GM12878 (cell line): ENCODE data around the gene SLC2A1. TPM values are rescaled to one million over a fixed set of nuclear protein-coding genes. Genes with fewer than 3 reads are reported as not detected.

Experiments used
- ATAC-seq: fragments of 200-7000 bp; cut with Tn5 transposase; 3 replicates; pipeline ENCODE4 v1.9.1; 2020; ENCODE audit warnings: mild to moderate bottlenecking, moderate library complexity
- BruUV-seq: library from RNA; stranded (reverse); fragments of 400-500 nt; replicated peaks from 2 replicates; lab custom pipeline; 2021; lab: Mats Ljungman, UMichigan
- CTCF ChIA-PET: fragments of 300-600 bp; sonication (Branson Sonifier 250); formaldehyde crosslinking; extraction: SDS; loops from one replicate; lab custom pipeline; 2021; ENCODE audit warnings: inconsistent platforms; lab: Yijun Ruan, JAX
- POLR2A ChIA-PET: fragments of 350-600 bp; formaldehyde crosslinking; extraction: SDS; loops from one replicate; lab custom pipeline; 2021; ENCODE audit warnings: inconsistent platforms; lab: Charles Lee
- RAD21 ChIA-PET: fragments of 300-600 bp; sonication (Branson Sonifier 250); formaldehyde crosslinking; loops from one replicate; lab custom pipeline; 2023; ENCODE audit warnings: antibody characterized with exemption; ENCODE audit not compliant: unreplicated experiment; lab: Charles Lee
- SMC1A ChIA-PET: fragments of 300-600 bp; sonication (Branson Sonifier 250); formaldehyde crosslinking; loops from one replicate; lab custom pipeline; 2023; ENCODE audit not compliant: unreplicated experiment, uncharacterized antibody; lab: Charles Lee
- DNase-seq: peaks from one replicate; pipeline ENCODE4 v3.0.0-alpha.2; 2011; ENCODE audit warnings: low read depth, low spot score
- FAIRE-seq: peaks from 3 replicates; lab custom pipeline; 2011; peaks lifted over from hg19 to GRCh38; lab: Jason Lieb, UNC
- H2AFZ ChIP-seq: 2 replicates; pipeline ENCODE4 v1.6.0; 2011; ENCODE audit warnings: low read depth, low read length, control low read depth; ENCODE audit not compliant: control insufficient read depth
- H3K27ac ChIP-seq: 2 replicates; pipeline ENCODE4 v1.5.1; 2011; ENCODE audit warnings: control low read depth; ENCODE audit not compliant: control insufficient read depth, insufficient read depth
- H3K27me3 ChIP-seq, 2 experiments: replicated peaks in 1 of 2; 2 replicates each; pipeline versions ENCODE4 v1.6.0 to v1.6.1; 2011; ENCODE audit warnings: low read length in 1 of 2; ENCODE audit not compliant: control insufficient read depth in 2 of 2, insufficient read depth in 2 of 2
- H3K36me3 ChIP-seq, 2 experiments: 2 replicates each; pipeline ENCODE4 v1.5.1; 2011; ENCODE audit warnings: low read length in 1 of 2; ENCODE audit not compliant: control insufficient read depth in 2 of 2, insufficient read depth in 2 of 2
- H3K4me1 ChIP-seq: 2 replicates; pipeline ENCODE4 v1.6.1; 2011; ENCODE audit warnings: mild to moderate bottlenecking, low read length, moderate library complexity, mixed read lengths; ENCODE audit not compliant: control insufficient read depth, insufficient read depth
- H3K4me2 ChIP-seq: 2 replicates; pipeline ENCODE4 v1.6.0; 2011; ENCODE audit warnings: control low read depth; ENCODE audit not compliant: control insufficient read depth, insufficient read depth
- H3K4me3 ChIP-seq: fragments of 200-600 bp; sonication (generic); 2 replicates; pipeline ENCODE4 v1.5.1; 2016
- H3K79me2 ChIP-seq: 2 replicates; pipeline ENCODE4 v1.6.0; 2011; ENCODE audit warnings: low read length; ENCODE audit not compliant: control insufficient read depth, insufficient read depth
- H3K9ac ChIP-seq: 2 replicates; pipeline ENCODE4 v1.8.0; 2011; ENCODE audit warnings: low read length, control low read depth, mixed read lengths; ENCODE audit not compliant: control insufficient read depth, insufficient read depth
- H3K9me3 ChIP-seq: replicated peaks from 3 replicates; pipeline ENCODE4 v1.5.1; 2011; ENCODE audit warnings: mild to moderate bottlenecking, low read length; ENCODE audit not compliant: control insufficient read depth, insufficient read depth
- H4K20me1 ChIP-seq: 2 replicates; pipeline ENCODE4 v1.6.0; 2011; ENCODE audit not compliant: control insufficient read depth, insufficient read depth
- EGR1 ChIP-seq, 2 experiments: IDR thresholded peaks; 1 replicate in 1 of 2; 2 replicates in 1 of 2; pipeline ENCODE4 v1.6.1; 2011 to 2012; ENCODE audit warnings: low read depth in 2 of 2, low read length in 2 of 2, borderline replicate concordance in 1 of 2, mild to moderate bottlenecking in 1 of 2, moderate library complexity in 1 of 2
- EZH2 ChIP-seq: IDR thresholded peaks from 2 replicates; pipeline ENCODE4 v1.6.1; 2012; ENCODE audit warnings: low read depth, mild to moderate bottlenecking, control low read depth, inconsistent platforms, low read length, borderline replicate concordance; ENCODE audit not compliant: control insufficient read depth
- FOS ChIP-seq: IDR thresholded peaks from 3 replicates; pipeline ENCODE4 v1.6.1; 2011; ENCODE audit warnings: borderline replicate concordance; ENCODE audit not compliant: insufficient read length; ENCODE audit errors: extremely low read depth
- JUND ChIP-seq: IDR thresholded peaks from 2 replicates; pipeline ENCODE4 v1.6.1; 2012; ENCODE audit warnings: low read depth, mild to moderate bottlenecking, low read length, improper control_type of control experiment, moderate library complexity
- SMC3 ChIP-seq: IDR thresholded peaks from 2 replicates; pipeline ENCODE4 v1.6.1; 2011; ENCODE audit warnings: low read length, improper control_type of control experiment, borderline replicate concordance
- TCF7 ChIP-seq: IDR thresholded peaks from 2 replicates; pipeline ENCODE4 v1.6.1; 2014; ENCODE audit warnings: antibody characterized with exemption, borderline replicate concordance
- YY1 ChIP-seq: IDR thresholded peaks from 2 replicates; pipeline ENCODE4 v1.6.1; 2011; ENCODE audit warnings: low read depth, mild to moderate bottlenecking, low read length
- WGBS: methylation state at CpG from one replicate; pipeline ENCODE4 v1.1.6; 2016; ENCODE audit warnings: low lambda C conversion rate; ENCODE audit not compliant: insufficient replicate concordance, insufficient coverage; ENCODE audit errors: missing lambda C conversion rate; 5-methylcytosine and 5-hydroxymethylcytosine counted together
- in situ Hi-C: fragments of 300-500 bp; cut with MboI; formaldehyde crosslinking; loops from 9 replicates; pipeline ENCODE4 v1.14.3; 2018; ENCODE audit warnings: mixed read lengths
- intact Hi-C: fragments of 100-400 bp; cut with micrococcal nuclease; formaldehyde crosslinking; loops from one replicate; pipeline ENCODE4 v1.14.2; 2022; ENCODE audit not compliant: unreplicated experiment
- polyA plus RNA-seq, 11 experiments: library from polyadenylated mRNA; depleted of rRNA in 4 of 11; unstranded in 6 of 11; stranded (reverse) in 5 of 11; fragments of >200 nt; fragmentation: Nextera tagmentation in 4 of 11; fragmentation: Illumina TruSeq in 1 of 11; extraction: Ambion mirVana in 4 of 11; extraction: Trizol in 1 of 11; gene quantifications; 1 replicate in 1 of 11; 2 replicates in 10 of 11; pipeline versions ENCODE4 v1.2.1 to v1.2.3, GENCODE V29; 2011 to 2016; ENCODE audit warnings: inconsistent platforms in 2 of 11, missing spikeins in 2 of 11, low read depth in 1 of 11
- total RNA-seq, 4 experiments: library from RNA; depleted of rRNA in 3 of 4; stranded (reverse); fragments of >200 nt in 3 of 4; fragmentation: Illumina TruSeq in 1 of 4; extraction: Trizol in 1 of 4; gene quantifications; 2 replicates each; pipeline versions ENCODE4 v1.2.1 to v1.2.3, GENCODE V29; 2013 to 2021
- TF ChIP-seq, protein P1 (sequence below): fragments of 150-350 bp; IDR thresholded peaks from 2 replicates; pipeline ENCODE4 v1.6.1; 2016; ENCODE audit warnings: low read depth, low read length

Gene SLC2A1
- total and polyA plus RNA-seq, 10 of the 15 experiments (the other 5 are each of a cell fraction or from before 2014, with no cell fraction given), result 5.7 to 66.0 (median 44.2) TPM

DNA sequence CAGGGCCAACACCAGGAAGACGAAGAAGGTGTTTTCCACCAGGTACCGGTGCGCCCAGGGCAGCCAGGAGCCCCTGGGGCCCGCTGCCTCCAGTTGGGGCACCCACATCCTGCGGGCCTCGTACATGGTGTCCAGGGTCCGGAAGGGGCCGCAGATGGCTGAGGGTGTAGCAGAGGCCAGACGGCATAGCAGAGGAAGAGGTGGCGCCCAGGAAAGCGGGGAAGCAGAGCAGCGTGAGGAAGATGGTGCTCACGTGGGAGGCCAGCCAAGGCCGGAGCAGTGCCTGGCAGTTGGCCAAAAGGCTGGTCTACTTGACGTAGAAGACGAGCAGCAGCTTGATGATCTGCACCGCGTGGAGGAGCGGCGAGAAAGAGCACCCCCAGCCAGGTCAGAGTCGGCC lies 71.9 kb downstream of the SLC2A1 start:
- intact Hi-C loops, result no loop called here
- no peak overlapping the region for H2AFZ ChIP-seq
- in situ Hi-C loops, result no loop called here
- ChIA-PET CTCF (no interaction called here), SMC1A (no interaction called here), POLR2A (no interaction called here), RAD21 (no interaction called here)
- no peaks in the 10 kb centered on the region for H3K27me3 ChIP-seq
- no peak overlapping the region for H3K27ac ChIP-seq
- no peaks in the 10 kb centered on the region for H3K36me3 ChIP-seq
- H3K9me3 ChIP-seq, result no peaks in the 10 kb centered on the region
- 66% methylated on average over 19 of the region's 21 CpGs for WGBS
- ATAC-seq (no peak), FAIRE-seq (no peak), DNase-seq (no peak)
- H3K79me2 ChIP-seq, result no peaks in the 10 kb centered on the region
- H3K4me1 ChIP-seq, result no peaks in the 10 kb centered on the region
- no TSS peak for BruUV-seq
- H4K20me1 ChIP-seq, result no peaks in the 10 kb centered on the region
- H3K4me2 ChIP-seq, result no peak overlapping the region
- H3K9ac ChIP-seq, result no peak overlapping the region
- no peak overlapping the region for H3K4me3 ChIP-seq
- no peak for TF ChIP-seq JUND
- no peak for TF ChIP-seq EGR1 (IDR thresholded peaks at IDR 0.05; ENCODE audit: borderline replicate concordance in 1 of 2, low read depth in 2 of 2, low read length in 2 of 2)
- no peak for TF ChIP-seq YY1
- TF ChIP-seq, protein P1, sequence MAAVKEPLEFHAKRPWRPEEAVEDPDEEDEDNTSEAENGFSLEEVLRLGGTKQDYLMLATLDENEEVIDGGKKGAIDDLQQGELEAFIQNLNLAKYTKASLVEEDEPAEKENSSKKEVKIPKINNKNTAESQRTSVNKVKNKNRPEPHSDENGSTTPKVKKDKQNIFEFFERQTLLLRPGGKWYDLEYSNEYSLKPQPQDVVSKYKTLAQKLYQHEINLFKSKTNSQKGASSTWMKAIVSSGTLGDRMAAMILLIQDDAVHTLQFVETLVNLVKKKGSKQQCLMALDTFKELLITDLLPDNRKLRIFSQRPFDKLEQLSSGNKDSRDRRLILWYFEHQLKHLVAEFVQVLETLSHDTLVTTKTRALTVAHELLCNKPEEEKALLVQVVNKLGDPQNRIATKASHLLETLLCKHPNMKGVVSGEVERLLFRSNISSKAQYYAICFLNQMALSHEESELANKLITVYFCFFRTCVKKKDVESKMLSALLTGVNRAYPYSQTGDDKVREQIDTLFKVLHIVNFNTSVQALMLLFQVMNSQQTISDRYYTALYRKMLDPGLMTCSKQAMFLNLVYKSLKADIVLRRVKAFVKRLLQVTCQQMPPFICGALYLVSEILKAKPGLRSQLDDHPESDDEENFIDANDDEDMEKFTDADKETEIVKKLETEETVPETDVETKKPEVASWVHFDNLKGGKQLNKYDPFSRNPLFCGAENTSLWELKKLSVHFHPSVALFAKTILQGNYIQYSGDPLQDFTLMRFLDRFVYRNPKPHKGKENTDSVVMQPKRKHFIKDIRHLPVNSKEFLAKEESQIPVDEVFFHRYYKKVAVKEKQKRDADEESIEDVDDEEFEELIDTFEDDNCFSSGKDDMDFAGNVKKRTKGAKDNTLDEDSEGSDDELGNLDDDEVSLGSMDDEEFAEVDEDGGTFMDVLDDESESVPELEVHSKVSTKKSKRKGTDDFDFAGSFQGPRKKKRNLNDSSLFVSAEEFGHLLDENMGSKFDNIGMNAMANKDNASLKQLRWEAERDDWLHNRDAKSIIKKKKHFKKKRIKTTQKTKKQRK, result no peak
- no peak for TF ChIP-seq FOS
- no peak for TF ChIP-seq TCF7
- no peak for TF ChIP-seq SMC3
- no peak for TF ChIP-seq EZH2
